D721Med (cell line): ENCODE measurements around the gene SGK2.

Experiments used
- DNase-seq: peaks from one replicate; pipeline ENCODE4 v3.0.0; 2011; ENCODE audit warnings: low spot score; ENCODE audit not compliant: insufficient read length
- FAIRE-seq: peaks from 2 replicates; lab custom pipeline; 2011; peaks lifted over from hg19 to GRCh38; lab: Jason Lieb, UNC
- CTCF ChIP-seq: IDR thresholded peaks from 2 replicates; pipeline ENCODE4 v1.5.1; 2012; ENCODE audit warnings: mild to moderate bottlenecking, control low read depth; ENCODE audit not compliant: insufficient read depth; ENCODE audit errors: missing control alignments

Gene SGK2

GRCh38 chr20:43549416-43550065 is 9.3 kb upstream of the SGK2 start:
- DNase-seq, result no peak
- FAIRE-seq, result no peak
- TF ChIP-seq CTCF, result no peak

DNA sequence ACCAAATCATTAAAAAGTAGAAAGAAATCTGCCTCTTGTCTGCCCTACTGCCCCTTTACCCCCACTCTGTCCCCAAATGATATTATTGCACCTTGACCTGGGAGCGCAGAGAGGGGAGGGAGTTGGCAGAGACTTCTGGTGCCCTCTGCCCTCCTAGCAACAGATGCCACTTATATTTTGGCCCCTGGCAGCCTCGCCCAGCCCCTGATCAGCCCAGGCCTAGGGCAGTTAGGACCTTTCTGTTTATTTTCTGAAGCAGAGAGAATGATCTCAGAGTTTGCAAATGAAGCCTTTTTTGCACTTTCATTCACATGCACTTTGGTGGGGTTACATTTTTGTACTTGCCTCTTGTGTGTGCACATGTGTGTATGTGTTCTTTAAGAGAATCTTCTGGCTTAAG is 8.4 kb upstream of the SGK2 start:
- DNase-seq, result no peak
- no peak for TF ChIP-seq CTCF

GRCh38 chr20:43554369-43554768 is 4.5 kb upstream of the SGK2 start:
- TF ChIP-seq CTCF, result no peak

More for the DNA sequence above, 8.4 kb upstream of the SGK2 start:
- no peak for FAIRE-seq

DNA sequence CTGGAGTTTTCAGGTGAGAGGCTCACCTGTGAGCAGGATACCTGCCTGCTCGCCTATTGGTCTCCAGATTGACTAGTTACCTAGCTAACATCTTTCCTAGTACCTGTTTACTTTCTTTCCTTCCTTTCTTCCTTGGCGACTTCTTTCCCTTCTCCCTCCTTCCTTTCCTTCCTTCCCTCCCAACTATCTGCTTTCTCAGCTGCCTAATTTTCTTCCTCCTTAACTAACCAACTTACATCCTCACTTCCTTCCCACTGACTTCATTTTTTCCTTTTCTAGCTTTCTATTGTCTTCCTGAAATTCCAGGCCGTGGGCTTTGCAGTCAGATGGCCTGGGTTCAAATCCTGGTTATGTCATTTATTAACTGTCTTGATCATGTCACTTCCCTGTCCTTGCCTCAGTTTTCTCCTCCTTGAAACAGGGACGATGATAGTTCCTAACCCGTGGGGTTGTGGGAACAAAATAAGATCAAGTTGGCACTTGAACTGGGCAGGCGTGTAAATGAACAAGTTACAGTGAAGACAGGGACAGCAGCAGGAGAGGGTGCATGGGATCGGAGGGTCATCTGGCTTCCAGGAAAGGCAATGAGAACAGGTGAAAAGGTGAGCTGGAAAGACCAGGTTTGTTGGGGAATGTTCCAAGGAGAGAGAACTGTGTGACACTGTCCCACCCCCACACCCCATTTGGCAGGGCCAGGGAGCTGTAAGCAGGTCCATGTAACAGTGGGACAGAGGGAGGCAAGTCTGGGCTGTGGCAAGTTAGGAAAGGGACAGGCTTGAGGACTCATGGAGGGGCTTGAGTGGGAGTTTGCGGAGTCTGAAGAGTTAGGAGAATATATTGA is 540 bp downstream of the SGK2 start:
- no peak for DNase-seq
- FAIRE-seq, result no peak
- TF ChIP-seq CTCF, result no peak

More at GRCh38 chr20:43554369-43554768, 4.5 kb upstream of the SGK2 start:
- no peak for DNase-seq
- no peak for FAIRE-seq

DNA sequence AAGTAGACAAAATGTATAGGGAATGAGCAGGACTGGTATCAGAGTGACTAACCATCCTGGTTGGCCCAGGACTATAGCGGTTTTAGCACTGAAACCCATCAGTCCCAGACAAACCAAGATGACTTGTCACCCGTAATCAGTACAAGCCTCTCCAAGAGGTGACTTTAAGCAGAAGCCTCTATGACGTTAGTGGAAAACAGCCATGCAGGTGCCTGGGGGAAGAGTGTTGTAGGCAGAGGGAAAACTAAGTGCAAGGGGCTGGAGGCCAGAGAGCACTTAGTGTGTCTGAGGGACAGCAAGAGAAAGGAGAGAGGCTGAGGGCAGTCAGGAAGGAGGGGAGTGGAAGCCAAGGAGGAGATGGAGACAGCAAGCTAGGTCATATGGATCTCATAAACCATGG is 2.1 kb downstream of the SGK2 start:
- DNase-seq (no peak), FAIRE-seq (no peak)
- TF ChIP-seq CTCF, result no peak

GRCh38 chr20:43563429-43563828 is 4.6 kb downstream of the SGK2 start:
- no peak for DNase-seq
- FAIRE-seq, result no peak
- no peak for TF ChIP-seq CTCF

DNA sequence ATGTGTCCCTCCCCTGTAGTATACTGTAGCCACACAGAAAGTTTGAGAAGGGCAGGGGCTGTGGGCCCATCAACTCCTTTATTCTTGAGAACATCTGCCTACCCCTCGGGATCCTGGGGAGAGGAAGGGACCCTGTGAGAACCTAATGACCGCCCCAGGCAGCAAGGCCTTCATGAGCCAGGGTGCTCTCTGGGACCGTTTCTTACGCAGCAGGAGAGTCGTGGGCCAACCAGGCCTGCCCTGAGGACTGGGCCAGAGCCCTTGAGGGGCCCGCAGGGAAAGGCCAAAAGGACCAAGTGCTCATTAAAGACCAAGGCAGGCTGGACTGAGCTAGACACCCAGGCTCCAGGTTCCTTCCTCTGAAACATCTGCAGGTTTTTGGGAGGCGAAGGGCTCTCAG is 5.2 kb downstream of the SGK2 start:
- DNase-seq (no peak), FAIRE-seq (no peak)
- TF ChIP-seq CTCF, result no peak
